PC-9 (cell line): ENCODE measurements around the gene TUFT1. TPM values are rescaled to one million over a fixed set of nuclear protein-coding genes. Genes with fewer than 3 reads are reported as not detected.

ENCODE experiments used
- BruUV-seq: library from RNA; stranded (reverse); fragments of 400-500 nt; replicated peaks from 2 replicates; lab custom pipeline; 2021; lab: Mats Ljungman, UMichigan
- CTCF ChIA-PET: fragments of 300-600 bp; sonication (Branson Sonifier 250); formaldehyde crosslinking; loops from one replicate; lab custom pipeline; 2022; ENCODE audit warnings: antibody characterized with exemption; lab: Charles Lee
- POLR2A ChIA-PET: fragments of 300-600 bp; sonication (Branson Sonifier 250); formaldehyde crosslinking; loops from one replicate; lab custom pipeline; 2022; ENCODE audit warnings: antibody characterized with exemption; ENCODE audit not compliant: unreplicated experiment; lab: Charles Lee
- DNase-seq, 2 experiments: peaks; one replicate each; pipeline versions ENCODE4 v3.0.0 to v3.0.0-alpha.2; 2015 to 2022; ENCODE audit warnings: mixed read lengths in 1 of 2
- H2AFZ ChIP-seq: fragments of 200-600 bp; sonication (generic); 2 replicates; pipeline ENCODE4 v1.8.1; 2017; ENCODE audit warnings: antibody characterized with exemption
- H3F3A ChIP-seq: fragments of 200-600 bp; sonication (generic); 2 replicates; pipeline ENCODE4 v1.8.1; 2017; ENCODE audit warnings: antibody characterized with exemption, mild to moderate bottlenecking, low read depth; ENCODE audit not compliant: insufficient read depth
- H3K27ac ChIP-seq: fragments of 200-600 bp; sonication (generic); 2 replicates; pipeline ENCODE4 v1.6.1; 2016; ENCODE audit warnings: mixed run types
- H3K27me3 ChIP-seq: fragments of 200-600 bp; sonication (generic); 2 replicates; pipeline ENCODE4 v1.6.1; 2016; ENCODE audit warnings: low read depth, mixed run types; ENCODE audit not compliant: insufficient read depth
- H3K36me3 ChIP-seq: fragments of 200-600 bp; sonication (generic); 2 replicates; pipeline ENCODE4 v1.6.1; 2016; ENCODE audit warnings: low read depth, mixed run types
- H3K4me1 ChIP-seq: fragments of 200-600 bp; sonication (generic); replicated peaks from 2 replicates; pipeline ENCODE4 v1.6.1; 2016; ENCODE audit warnings: mixed run types; ENCODE audit not compliant: insufficient read depth
- H3K4me2 ChIP-seq: fragments of 200-600 bp; sonication (generic); 2 replicates; pipeline ENCODE4 v1.6.1; 2017; ENCODE audit warnings: mixed run types
- H3K4me3 ChIP-seq: fragments of 200-600 bp; sonication (generic); 2 replicates; pipeline ENCODE4 v1.6.1; 2016; ENCODE audit warnings: mixed run types
- H3K79me2 ChIP-seq: fragments of 200-600 bp; sonication (generic); 2 replicates; pipeline ENCODE4 v1.6.1; 2017; ENCODE audit warnings: low read depth, mixed run types
- H3K9me2 ChIP-seq: fragments of 200-600 bp; sonication (generic); 2 replicates; pipeline ENCODE4 v1.8.1; 2017; ENCODE audit warnings: mild to moderate bottlenecking; ENCODE audit not compliant: insufficient read depth
- H3K9me3 ChIP-seq: fragments of 200-600 bp; sonication (generic); 2 replicates; pipeline ENCODE4 v1.8.1; 2016; ENCODE audit warnings: low read depth; ENCODE audit not compliant: insufficient read depth
- H4K20me1 ChIP-seq: fragments of 200-600 bp; sonication (generic); 2 replicates; pipeline ENCODE4 v1.8.1; 2017; ENCODE audit not compliant: insufficient read depth
- EZH2 ChIP-seq: fragments of 200-600 bp; sonication (generic); IDR thresholded peaks from 2 replicates; pipeline ENCODE4 v1.8.0; 2017; ENCODE audit warnings: antibody characterized with exemption, low read depth
- intact Hi-C: fragments of 100-400 bp; cut with micrococcal nuclease; formaldehyde crosslinking; loops from one replicate; pipeline ENCODE4 v1.10.0; 2022; ENCODE audit not compliant: unreplicated experiment
- total RNA-seq: library from RNA; stranded (reverse); gene quantifications from 2 replicates; pipeline ENCODE4 v1.2.3, GENCODE V29; 2021
- TF ChIP-seq, protein P1 (sequence below): fragments of 200-600 bp; sonication (generic); conservative IDR thresholded peaks from 2 replicates; pipeline ENCODE4 v1.6.1; 2017; ENCODE audit warnings: mixed run types, antibody characterized with exemption, mild to moderate bottlenecking, moderate library complexity

The TUFT1 gene
- total RNA-seq, 1 experiment from 2014 or later = 35.3 TPM

- ChIA-PET CTCF (interaction anchor here (1.0 kb wide), 1 partner anchor 21 kb away, joined by 3 read pairs; no protein-coding TSS in a partner anchor), POLR2A (interaction anchor here (0.5 to 1.4 kb wide), 10 partner anchors 11 to 1988 kb away, joined by 3 to 12 read pairs (median 4); partner anchors contain the start of genes CGN and S100A6)
- H3F3A ChIP-seq = peaks cover 51% of the 10 kb centered on the region
- DNase-seq = peak; percentile 92 to 99
- H3K9me2 ChIP-seq = no peaks in the 10 kb centered on the region
- H2AFZ ChIP-seq = no peak overlapping the region
- TF ChIP-seq, protein P1, sequence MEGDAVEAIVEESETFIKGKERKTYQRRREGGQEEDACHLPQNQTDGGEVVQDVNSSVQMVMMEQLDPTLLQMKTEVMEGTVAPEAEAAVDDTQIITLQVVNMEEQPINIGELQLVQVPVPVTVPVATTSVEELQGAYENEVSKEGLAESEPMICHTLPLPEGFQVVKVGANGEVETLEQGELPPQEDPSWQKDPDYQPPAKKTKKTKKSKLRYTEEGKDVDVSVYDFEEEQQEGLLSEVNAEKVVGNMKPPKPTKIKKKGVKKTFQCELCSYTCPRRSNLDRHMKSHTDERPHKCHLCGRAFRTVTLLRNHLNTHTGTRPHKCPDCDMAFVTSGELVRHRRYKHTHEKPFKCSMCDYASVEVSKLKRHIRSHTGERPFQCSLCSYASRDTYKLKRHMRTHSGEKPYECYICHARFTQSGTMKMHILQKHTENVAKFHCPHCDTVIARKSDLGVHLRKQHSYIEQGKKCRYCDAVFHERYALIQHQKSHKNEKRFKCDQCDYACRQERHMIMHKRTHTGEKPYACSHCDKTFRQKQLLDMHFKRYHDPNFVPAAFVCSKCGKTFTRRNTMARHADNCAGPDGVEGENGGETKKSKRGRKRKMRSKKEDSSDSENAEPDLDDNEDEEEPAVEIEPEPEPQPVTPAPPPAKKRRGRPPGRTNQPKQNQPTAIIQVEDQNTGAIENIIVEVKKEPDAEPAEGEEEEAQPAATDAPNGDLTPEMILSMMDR = no peak; the same call in 1 of the 2 replicates
- TF ChIP-seq EZH2 = no peak
- H4K20me1 ChIP-seq = peaks cover 16% of the 10 kb centered on the region
- intact Hi-C loops = loop anchor here (1.0 to 10.0 kb wide), 5 partner anchors 8 to 353 kb away; partner anchors contain the start of genes PIP5K1A and VPS72
- H3K27ac ChIP-seq = peak overlapping the region; percentile 99
- peak overlapping the region; percentile 24; the same call in 1 of the 2 replicates for H3K4me3 ChIP-seq
- H3K27me3 ChIP-seq = no peaks in the 10 kb centered on the region
- peaks cover 87% of the 10 kb centered on the region for H3K4me1 ChIP-seq
- peak overlapping the region; percentile 72 for H3K4me2 ChIP-seq
- peaks cover 32% of the 10 kb centered on the region for H3K36me3 ChIP-seq
- H3K9me3 ChIP-seq = no peaks in the 10 kb centered on the region
- no TSS peak for BruUV-seq
- H3K79me2 ChIP-seq = peaks cover 82% of the 10 kb centered on the region
Observed at GRCh38 chr1:151547119-151547899, 7.2 kb downstream of the TUFT1 start.

GRCh38 chr1:151547900-151548230 is 7.8 kb downstream of the TUFT1 start:
- Histone ChIP-seq H3K4me1 (peaks cover 85% of the 10 kb centered on the region), H3K4me3 (peak overlapping the region; percentile 24; the same call in 1 of the 2 replicates), H4K20me1 (peaks cover 11% of the 10 kb centered on the region; the same call in 1 of the 2 replicates), H3K4me2 (peak overlapping the region; percentile 72), H3F3A (peaks cover 54% of the 10 kb centered on the region), H3K79me2 (peaks cover 81% of the 10 kb centered on the region), H3K9me3 (no peaks in the 10 kb centered on the region), H3K27me3 (no peaks in the 10 kb centered on the region), H3K27ac (peak overlapping the region; percentile 99), H3K9me2 (no peaks in the 10 kb centered on the region), H2AFZ (no peak overlapping the region), H3K36me3 (peaks cover 32% of the 10 kb centered on the region)
- intact Hi-C loops = loop anchor here (1.0 to 10.0 kb wide), 6 partner anchors 9 to 353 kb away; partner anchors contain the start of genes PIP5K1A and VPS72
- POLR2A ChIA-PET = interaction anchor here (0.5 to 1.4 kb wide), 5 partner anchors 32 to 615 kb away, joined by 3 to 12 read pairs (median 5); partner anchors contain the start of gene CGN
- CTCF ChIA-PET = no interaction called here
- no TSS peak for BruUV-seq
- TF ChIP-seq, protein P1 = no peak
- TF ChIP-seq EZH2 = no peak
- DNase-seq = no peak

- intact Hi-C loops = loop anchor here (2.0 to 10.0 kb wide), 3 partner anchors 26 to 354 kb away; partner anchors contain the start of genes PIP5K1A and VPS72
- Histone ChIP-seq H3K4me3 (peak overlapping the region; percentile 22; the same call in 1 of the 2 replicates), H3K27ac (peak overlapping the region; percentile 99), H3K36me3 (peaks cover 32% of the 10 kb centered on the region), H3K9me2 (no peaks in the 10 kb centered on the region), H3F3A (peaks cover 64% of the 10 kb centered on the region), H3K79me2 (peaks cover 81% of the 10 kb centered on the region), H4K20me1 (no peaks in the 10 kb centered on the region), H2AFZ (no peak overlapping the region), H3K4me2 (peak overlapping the region; percentile 72), H3K27me3 (no peaks in the 10 kb centered on the region), H3K4me1 (peaks cover 89% of the 10 kb centered on the region), H3K9me3 (no peaks in the 10 kb centered on the region)
- no TSS peak for BruUV-seq
- TF ChIP-seq, protein P1 = no peak
- TF ChIP-seq EZH2 = no peak
- ChIA-PET CTCF (interaction anchor here (0.6 kb wide), 1 partner anchor 32 kb away, joined by 5 read pairs; no protein-coding TSS in a partner anchor), POLR2A (interaction anchor here (0.7 to 1.4 kb wide), 3 partner anchors 10 to 272 kb away, joined by 3 to 14 read pairs (median 4); no protein-coding TSS in a partner anchor)
- DNase-seq = peak in 1 of 2 experiments; percentile 61
Observed at GRCh38 chr1:151549199-151549598, 9.1 kb downstream of the TUFT1 start.
